Body of pancreas (tissue), 4 donors: ENCODE measurements around the gene CNTNAP1. TPM values are rescaled to one million over a fixed set of nuclear protein-coding genes. Genes with fewer than 3 reads are reported as not detected.
"Not testable (repeated sequence)": the region's sequence is repeated elsewhere in the genome, so short reads cannot be mapped to it uniquely, and the experiment has no call there.

ENCODE experiments used
- ATAC-seq: fragments of 150-250 bp; one replicate; pipeline ENCODE4 v1.9.1; 2016
- DNase-seq, 4 donors: peaks; one replicate each; pipeline ENCODE4 v3.0.0-alpha.2; 2019
- H3K27ac ChIP-seq, 4 donors: fragments of 200-600 bp; sonication (generic); 1 replicate in 3 of 4; 2 replicates in 1 of 4; pipeline versions ENCODE4 v1.5.1 to v1.6.1; 2016 to 2019; ENCODE audit warnings: mild to moderate bottlenecking in 1 of 4, mixed read lengths in 1 of 4, moderate library complexity in 1 of 4
- H3K27me3 ChIP-seq, 2 donors: fragments of 200-600 bp; sonication (generic); one replicate each; pipeline ENCODE4 v1.6.0; 2016; ENCODE audit warnings: mild to moderate bottlenecking in 1 of 2
- H3K36me3 ChIP-seq, 2 donors: fragments of 200-600 bp; sonication (generic); replicated peaks in 1 of 2; 2 replicates each; pipeline ENCODE4 v1.5.1; 2016; ENCODE audit warnings: low read depth in 2 of 2; ENCODE audit not compliant: insufficient read depth in 1 of 2
- H3K4me1 ChIP-seq: fragments of 200-600 bp; sonication (generic); one replicate; pipeline ENCODE4 v1.6.0; 2016
- H3K4me3 ChIP-seq, 2 donors: fragments of 200-600 bp; sonication (generic); 1 replicate in 1 of 2; 2 replicates in 1 of 2; pipeline ENCODE4 v1.5.1; 2016 to 2019
- H3K9me3 ChIP-seq, 3 donors: fragments of 200-600 bp; sonication (generic); 1 replicate in 2 of 3; 2 replicates in 1 of 3; pipeline ENCODE4 v1.5.1; 2016
- POLR2A ChIP-seq, 3 donors: fragments of 450-650 bp; IDR thresholded peaks; one replicate each; pipeline ENCODE4 v1.6.1; 2016; ENCODE audit warnings: antibody characterized with exemption in 3 of 3, mild to moderate bottlenecking in 2 of 3
- WGBS, 2 donors: methylation state at CpG; one replicate each; pipeline ENCODE4 v1.1.5; 2017; 5-methylcytosine and 5-hydroxymethylcytosine counted together
- intact Hi-C: fragments of 100-400 bp; cut with DNase I; formaldehyde crosslinking; loops from one replicate; pipeline ENCODE4 v1.15.1; 2023
- total RNA-seq, 2 donors: library from RNA; depleted of rRNA; stranded (reverse); fragments of >200 nt; gene quantifications; one replicate each; pipeline ENCODE4 v1.1.0, GENCODE V29; 2016
- TF ChIP-seq, protein P1 (sequence below), 7 experiments: fragments of 450-650 bp in 4 of 7; fragments of 200-600 bp in 3 of 7; sonication (generic) in 3 of 7; IDR thresholded peaks; one replicate each; pipeline ENCODE4 v1.5.1; 2016 to 2019; ENCODE audit warnings: antibody characterized with exemption in 7 of 7

Gene CNTNAP1
- total RNA-seq, 2 donors from 2014 or later = 4.9 to 6.7 TPM

- intact Hi-C loops = no loop called here
- 88 to 89% methylated on average over 14 of the region's 14 CpGs for WGBS, 2 donors
- TF ChIP-seq, protein P1, sequence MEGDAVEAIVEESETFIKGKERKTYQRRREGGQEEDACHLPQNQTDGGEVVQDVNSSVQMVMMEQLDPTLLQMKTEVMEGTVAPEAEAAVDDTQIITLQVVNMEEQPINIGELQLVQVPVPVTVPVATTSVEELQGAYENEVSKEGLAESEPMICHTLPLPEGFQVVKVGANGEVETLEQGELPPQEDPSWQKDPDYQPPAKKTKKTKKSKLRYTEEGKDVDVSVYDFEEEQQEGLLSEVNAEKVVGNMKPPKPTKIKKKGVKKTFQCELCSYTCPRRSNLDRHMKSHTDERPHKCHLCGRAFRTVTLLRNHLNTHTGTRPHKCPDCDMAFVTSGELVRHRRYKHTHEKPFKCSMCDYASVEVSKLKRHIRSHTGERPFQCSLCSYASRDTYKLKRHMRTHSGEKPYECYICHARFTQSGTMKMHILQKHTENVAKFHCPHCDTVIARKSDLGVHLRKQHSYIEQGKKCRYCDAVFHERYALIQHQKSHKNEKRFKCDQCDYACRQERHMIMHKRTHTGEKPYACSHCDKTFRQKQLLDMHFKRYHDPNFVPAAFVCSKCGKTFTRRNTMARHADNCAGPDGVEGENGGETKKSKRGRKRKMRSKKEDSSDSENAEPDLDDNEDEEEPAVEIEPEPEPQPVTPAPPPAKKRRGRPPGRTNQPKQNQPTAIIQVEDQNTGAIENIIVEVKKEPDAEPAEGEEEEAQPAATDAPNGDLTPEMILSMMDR (IDR thresholded peaks at IDR 0.05) = no peak
- TF ChIP-seq POLR2A (IDR thresholded peaks at IDR 0.05) = no peak
Observed at GRCh38 chr17:42665581-42666001, 16.7 kb upstream of the CNTNAP1 start.

GRCh38 chr17:42666126-42666525 lies 16.2 kb upstream of the CNTNAP1 start:
- DNase-seq, H3K9me3 ChIP-seq, H3K27me3 ChIP-seq, ATAC-seq, H3K4me3 ChIP-seq, intact Hi-C loops: not testable (repeated sequence)
- Histone ChIP-seq H3K36me3 (peaks cover 0 to 11% of the 10 kb centered on the region in 2 donors), H3K27ac (peak overlapping the region in 1 of 4 donors; percentile 38), H3K4me1 (peaks cover 64% of the 10 kb centered on the region)
- 92 to 96% methylated on average over 4 to 16 of the region's 16 CpGs for WGBS, 2 donors

More at GRCh38 chr17:42665581-42666001, 16.7 kb upstream of the CNTNAP1 start:
- no peak overlapping the region for H3K4me3 ChIP-seq
- no peak for DNase-seq
- peaks cover 64% of the 10 kb centered on the region for H3K4me1 ChIP-seq
- peak overlapping the region in 1 of 4 donors; percentile 38 for H3K27ac ChIP-seq
- H3K36me3 ChIP-seq = peaks cover 0 to 10% of the 10 kb centered on the region in 2 donors
- H3K27me3 ChIP-seq = no peaks in the 10 kb centered on the region
- ATAC-seq = no peak
- H3K9me3 ChIP-seq = no peaks in the 10 kb centered on the region

DNA sequence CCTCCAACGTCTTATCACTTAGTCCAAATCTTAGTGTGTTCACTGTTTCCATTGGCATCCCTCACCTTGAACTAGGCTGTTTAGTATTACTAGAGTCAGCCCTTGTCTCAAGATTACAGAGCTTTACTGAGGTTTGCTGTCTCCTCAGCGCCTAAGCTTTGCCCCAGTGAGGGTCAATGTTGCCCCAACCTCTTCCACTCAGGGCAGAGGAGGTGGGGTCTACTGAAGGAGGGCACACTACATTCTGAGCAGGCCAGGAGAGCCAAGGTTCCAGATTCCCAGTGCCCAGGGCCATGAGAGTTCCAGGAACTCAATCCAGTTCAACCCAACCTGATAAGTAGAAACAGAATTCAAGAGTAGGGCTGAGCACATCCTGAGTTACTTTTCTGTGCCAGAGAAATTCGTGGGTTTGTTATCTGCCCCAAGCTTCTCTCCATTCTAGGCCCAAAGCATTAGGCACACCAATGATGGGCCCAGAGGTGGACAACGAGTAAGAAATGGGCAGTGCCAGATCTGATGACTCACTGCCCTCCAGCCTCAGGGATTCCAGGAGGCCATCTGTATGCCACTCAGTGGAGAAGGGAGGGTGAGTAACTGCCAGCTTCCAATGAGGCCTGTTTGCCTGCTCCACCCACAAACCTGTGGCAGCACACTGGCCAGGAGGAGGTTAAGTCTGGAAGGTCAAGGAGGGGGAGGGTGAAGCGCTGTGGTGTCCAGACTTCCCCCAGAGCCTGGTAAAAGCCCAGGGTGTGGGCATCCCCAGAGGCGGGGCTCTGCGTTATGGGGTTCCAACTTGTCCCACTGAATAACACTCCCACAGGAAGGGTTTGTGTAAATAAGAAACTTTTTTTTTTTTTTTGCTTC lies 15.0 kb upstream of the CNTNAP1 start:
- H3K27ac ChIP-seq = peak overlapping the region; percentile 50 to 72 (median 68)
- H3K9me3 ChIP-seq = no peaks in the 10 kb centered on the region
- intact Hi-C loops = no loop called here
- peak in 1 of 3 donors; percentile 13 for TF ChIP-seq POLR2A (IDR thresholded peaks at IDR 0.05)
- TF ChIP-seq, protein P1 (IDR thresholded peaks at IDR 0.05) = no peak
- DNase-seq (peak; percentile 52 to 88 (median 70)), ATAC-seq (peak; percentile 67)
- peaks cover 59% of the 10 kb centered on the region for H3K4me1 ChIP-seq
- H3K27me3 ChIP-seq = no peaks in the 10 kb centered on the region
- H3K4me3 ChIP-seq = no peak overlapping the region
- peaks cover 7 to 16% of the 10 kb centered on the region in 2 donors for H3K36me3 ChIP-seq
- WGBS, 2 donors = 39 to 42% methylated on average over 6 to 7 of the region's 7 CpGs

DNA sequence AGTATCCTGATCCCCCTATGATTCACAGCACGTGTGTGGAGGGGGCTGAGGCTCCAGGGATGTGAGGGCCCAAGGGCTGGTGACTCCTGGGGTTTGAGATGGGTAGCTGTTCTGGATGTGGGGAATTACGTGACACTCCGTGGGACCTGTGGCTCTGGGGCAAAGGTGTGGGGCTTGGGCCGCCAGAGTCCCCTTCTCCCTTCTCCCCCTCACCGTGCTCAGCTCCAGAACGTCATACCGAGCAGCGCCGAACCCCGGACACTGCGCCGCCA lies 12.7 kb upstream of the CNTNAP1 start:
- H3K27ac ChIP-seq = peak overlapping the region in 3 of 4 donors; percentile 4 to 72 (median 61)
- H3K36me3 ChIP-seq = peaks cover 7 to 16% of the 10 kb centered on the region in 2 donors
- intact Hi-C loops = no loop called here

More for the DNA sequence above, 12.7 kb upstream of the CNTNAP1 start:
- Histone ChIP-seq H3K9me3 (no peaks in the 10 kb centered on the region), H3K4me1 (peaks cover 71% of the 10 kb centered on the region), H3K4me3 (no peak overlapping the region), H3K27me3 (no peaks in the 10 kb centered on the region)
- ATAC-seq = no peak
- WGBS, 2 donors = 83 to 98% methylated on average over 8 to 12 of the region's 12 CpGs
- TF ChIP-seq POLR2A (IDR thresholded peaks at IDR 0.05) = peak in 1 of 3 donors; percentile 1
- TF ChIP-seq, protein P1 (IDR thresholded peaks at IDR 0.05) = no peak
- DNase-seq = no peak
